GM12892 (cell line): ENCODE data around the gene RNF26.

Experiments
- POLR2A ChIP-seq: IDR thresholded peaks from 2 replicates; pipeline ENCODE4 v1.6.1; 2011; ENCODE audit warnings: low read depth, low read length, control low read depth
- POLR2AphosphoS5 ChIP-seq: IDR thresholded peaks from 2 replicates; pipeline ENCODE4 v1.6.1; 2011; ENCODE audit warnings: low read depth, low read length, control low read depth
- TAF1 ChIP-seq: IDR thresholded peaks from 2 replicates; pipeline ENCODE4 v1.6.1; 2011; ENCODE audit warnings: low read depth, mild to moderate bottlenecking, control low read depth, low read length, borderline replicate concordance

DNA sequence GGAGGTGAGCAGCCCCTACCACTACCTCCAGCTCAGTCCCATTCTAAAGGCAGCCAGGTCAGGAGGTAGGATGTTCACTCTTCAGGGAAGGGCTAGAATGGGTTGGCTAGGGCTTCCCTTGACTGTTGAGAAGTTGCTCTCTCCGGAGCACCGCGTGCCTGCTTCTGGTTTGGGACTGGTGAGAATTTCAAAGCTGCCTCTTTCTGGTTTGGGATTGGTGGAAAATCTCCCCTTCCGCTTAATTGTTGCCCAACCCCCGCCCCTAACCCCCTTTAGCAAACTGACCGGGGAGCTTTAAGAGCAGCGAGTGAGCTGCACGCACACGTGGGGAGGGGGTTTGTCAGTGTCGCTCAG, 46.5 kb downstream of the RNF26 start:
- TF ChIP-seq POLR2A (no peak), POLR2AphosphoS5 (no peak), TAF1 (no peak)
